HepG2 (cell line): ENCODE results near the gene LMCD1. TPM values are rescaled to one million over a fixed set of nuclear protein-coding genes. Genes with fewer than 3 reads are reported as not detected.

Experiments used
- BCL6 ChIP-seq: IDR thresholded peaks from 2 replicates; pipeline ENCODE4 v1.6.1; 2016; ENCODE audit warnings: missing genetic modification reagents, missing compliant biosample characterization
- CBFB ChIP-seq: sonication (generic); formaldehyde crosslinking; IDR thresholded peaks from 2 replicates; pipeline ENCODE4 v1.4.0; 2020; ENCODE audit warnings: missing genetic modification reagents
- CBX5 ChIP-seq: sonication (generic); formaldehyde crosslinking; IDR thresholded peaks from 2 replicates; pipeline ENCODE4 v1.4.0; 2020; ENCODE audit warnings: missing genetic modification reagents, borderline replicate concordance
- DZIP1 ChIP-seq: sonication (generic); formaldehyde crosslinking; IDR thresholded peaks from 2 replicates; pipeline ENCODE4 v1.5.0; 2020; ENCODE audit warnings: mild to moderate bottlenecking, missing genetic modification reagents
- EEA1 ChIP-seq: sonication (generic); formaldehyde crosslinking; IDR thresholded peaks from 2 replicates; pipeline ENCODE4 v1.5.1; 2020; ENCODE audit warnings: mild to moderate bottlenecking, missing genetic modification reagents, borderline replicate concordance
- ETS1 ChIP-seq: sonication (generic); formaldehyde crosslinking; IDR thresholded peaks from 2 replicates; pipeline ENCODE4 v1.4.0; 2020; ENCODE audit warnings: missing genetic modification reagents
- JDP2 ChIP-seq: sonication (generic); formaldehyde crosslinking; IDR thresholded peaks from 2 replicates; pipeline ENCODE4 v1.8.1; 2022; ENCODE audit warnings: missing genetic modification reagents, borderline replicate concordance
- MAFF ChIP-seq: IDR thresholded peaks from 2 replicates; pipeline ENCODE4 v1.6.1; 2011; ENCODE audit warnings: low read depth, low read length, improper control_type of control experiment
- PATZ1 ChIP-seq: sonication (generic); formaldehyde crosslinking; IDR thresholded peaks from 2 replicates; pipeline ENCODE4 v1.4.0; 2020; ENCODE audit warnings: missing genetic modification reagents
- POLR2G ChIP-seq: fragments of 200-400 bp; formaldehyde crosslinking; IDR thresholded peaks from 2 replicates; pipeline ENCODE4 v1.6.1; 2018; ENCODE audit warnings: mild to moderate bottlenecking, low read depth, low read length, moderate library complexity
- SAP130 ChIP-seq: IDR thresholded peaks from 2 replicates; pipeline ENCODE4 v1.6.1; 2016; ENCODE audit warnings: low read depth
- SMARCC2 ChIP-seq: fragments of 450-650 bp; IDR thresholded peaks from 2 replicates; pipeline ENCODE4 v1.6.1; 2017; ENCODE audit warnings: antibody characterized with exemption, mild to moderate bottlenecking
- TIGD3 ChIP-seq: sonication (generic); formaldehyde crosslinking; IDR thresholded peaks from 2 replicates; pipeline ENCODE4 v1.5.1; 2020; ENCODE audit warnings: mild to moderate bottlenecking, missing genetic modification reagents, borderline replicate concordance
- WIZ ChIP-seq: sonication (generic); formaldehyde crosslinking; IDR thresholded peaks from 2 replicates; pipeline ENCODE4 v1.5.1; 2020; ENCODE audit warnings: mild to moderate bottlenecking, missing genetic modification reagents
- ZMYM3 ChIP-seq: sonication (generic); formaldehyde crosslinking; IDR thresholded peaks from 2 replicates; pipeline ENCODE4 v1.5.1; 2020; ENCODE audit warnings: mild to moderate bottlenecking, missing genetic modification reagents
- ZNF280D ChIP-seq: sonication (generic); formaldehyde crosslinking; IDR thresholded peaks from 2 replicates; pipeline ENCODE4 v1.5.1; 2020; ENCODE audit warnings: mild to moderate bottlenecking, missing genetic modification reagents
- ZNF549 ChIP-seq: sonication (generic); formaldehyde crosslinking; IDR thresholded peaks from 2 replicates; pipeline ENCODE4 v1.5.0; 2020; ENCODE audit warnings: missing genetic modification reagents
- ZNF615 ChIP-seq: sonication (generic); formaldehyde crosslinking; IDR thresholded peaks from 2 replicates; pipeline ENCODE4 v1.5.0; 2020; ENCODE audit warnings: mild to moderate bottlenecking, missing genetic modification reagents, borderline replicate concordance
- ZNF616 ChIP-seq: sonication (generic); formaldehyde crosslinking; IDR thresholded peaks from 2 replicates; pipeline ENCODE4 v1.5.0; 2020; ENCODE audit warnings: low read depth, mild to moderate bottlenecking, missing genetic modification reagents
- ZNF773 ChIP-seq: sonication (generic); formaldehyde crosslinking; IDR thresholded peaks from 2 replicates; pipeline ENCODE4 v1.4.0; 2020; ENCODE audit warnings: missing genetic modification reagents, borderline replicate concordance
- ZNF891 ChIP-seq: sonication (generic); formaldehyde crosslinking; IDR thresholded peaks from 2 replicates; pipeline ENCODE4 v1.5.0; 2020; ENCODE audit warnings: mild to moderate bottlenecking, missing genetic modification reagents
- polyA plus RNA-seq, 8 experiments: library from polyadenylated mRNA; depleted of rRNA in 3 of 8; stranded (reverse) in 7 of 8; unstranded in 1 of 8; fragments of >200 nt; fragmentation: Illumina TruSeq in 4 of 8; extraction: Trizol in 4 of 8; gene quantifications; 2 replicates each; pipeline versions ENCODE4 v1.2.1 to v1.2.3, GENCODE V29; 2011 to 2016; ENCODE audit warnings: low read depth in 4 of 8, missing spikeins in 1 of 8, mixed read lengths in 1 of 8; ENCODE audit not compliant: insufficient read depth in 1 of 8
- total RNA-seq, 5 experiments: library from RNA; depleted of rRNA; stranded (reverse); fragments of >200 nt; fragmentation: Illumina TruSeq; extraction: Trizol; gene quantifications; 2 replicates each; pipeline ENCODE4 v1.2.3, GENCODE V29; 2016; ENCODE audit warnings: low read depth in 1 of 5

The LMCD1 gene
- total and polyA plus RNA-seq, 2 of the 13 experiments (the other 11 are each of a cell fraction or from before 2014, with no cell fraction given) = 6.2 to 7.1 TPM

- no peak for TF ChIP-seq ETS1 (CRISPR knock-in tag)
- TF ChIP-seq PATZ1 = peak; percentile 48; the same call in 1 of the 2 replicates
- TF ChIP-seq TIGD3 = no peak
- no peak for TF ChIP-seq EEA1
- TF ChIP-seq ZMYM3 (CRISPR knock-in tag) = no peak; the same call in 1 of the 2 replicates
- TF ChIP-seq CBFB (CRISPR knock-in tag) = no peak
- TF ChIP-seq MAFF = peak; percentile 29
- TF ChIP-seq ZNF773 (CRISPR knock-in tag) = no peak
- TF ChIP-seq BCL6 (CRISPR knock-in tag) = peak; percentile 97
- TF ChIP-seq CBX5 = no peak
- no peak for TF ChIP-seq WIZ (CRISPR knock-in tag)
- TF ChIP-seq ZNF280D (CRISPR knock-in tag) = no peak
- TF ChIP-seq ZNF615 (CRISPR knock-in tag) = no peak
- no peak for TF ChIP-seq SMARCC2
- no peak for TF ChIP-seq ZNF549 (CRISPR knock-in tag)
- no peak for TF ChIP-seq JDP2 (CRISPR knock-in tag)
- no peak for TF ChIP-seq ZNF616
- peak; percentile 80 for TF ChIP-seq SAP130 (CRISPR knock-in tag)
- no peak for TF ChIP-seq ZNF891 (CRISPR knock-in tag)
- TF ChIP-seq DZIP1 = no peak
- TF ChIP-seq POLR2G = no peak
Measured at GRCh38 chr3:8486936-8487335, 14.7 kb upstream of the LMCD1 start (continued).
